ENCODE results near the gene BSN. TPM values are rescaled to one million over a fixed set of nuclear protein-coding genes. Genes with fewer than 3 reads are reported as not detected.

The BSN gene
- total RNA-seq, 2 experiments from 2014 or later = 0.08 to 0.11 TPM

- Mint-ChIP-seq H3K27ac (no peak overlapping the region), H3K4me3 (no peak overlapping the region), H3K4me1 (ENCODE audit: low read depth) (no peaks in the 10 kb centered on the region), H3K27me3 (peaks cover 52% of the 10 kb centered on the region), H3K9me3 (no peaks in the 10 kb centered on the region), H3K36me3 (ENCODE audit: low read depth) (no peaks in the 10 kb centered on the region)
- no peak overlapping the region for H3K27ac ChIP-seq (ENCODE audit: low read depth in 1 of 2, low read length in 2 of 2)
- TF ChIP-seq, protein P1, sequence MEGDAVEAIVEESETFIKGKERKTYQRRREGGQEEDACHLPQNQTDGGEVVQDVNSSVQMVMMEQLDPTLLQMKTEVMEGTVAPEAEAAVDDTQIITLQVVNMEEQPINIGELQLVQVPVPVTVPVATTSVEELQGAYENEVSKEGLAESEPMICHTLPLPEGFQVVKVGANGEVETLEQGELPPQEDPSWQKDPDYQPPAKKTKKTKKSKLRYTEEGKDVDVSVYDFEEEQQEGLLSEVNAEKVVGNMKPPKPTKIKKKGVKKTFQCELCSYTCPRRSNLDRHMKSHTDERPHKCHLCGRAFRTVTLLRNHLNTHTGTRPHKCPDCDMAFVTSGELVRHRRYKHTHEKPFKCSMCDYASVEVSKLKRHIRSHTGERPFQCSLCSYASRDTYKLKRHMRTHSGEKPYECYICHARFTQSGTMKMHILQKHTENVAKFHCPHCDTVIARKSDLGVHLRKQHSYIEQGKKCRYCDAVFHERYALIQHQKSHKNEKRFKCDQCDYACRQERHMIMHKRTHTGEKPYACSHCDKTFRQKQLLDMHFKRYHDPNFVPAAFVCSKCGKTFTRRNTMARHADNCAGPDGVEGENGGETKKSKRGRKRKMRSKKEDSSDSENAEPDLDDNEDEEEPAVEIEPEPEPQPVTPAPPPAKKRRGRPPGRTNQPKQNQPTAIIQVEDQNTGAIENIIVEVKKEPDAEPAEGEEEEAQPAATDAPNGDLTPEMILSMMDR (IDR thresholded peaks at IDR 0.05) = no peak
- intact Hi-C loops (cut with DNase I, micrococcal nuclease) = no loop called here
- DNase-seq (no peak), ATAC-seq (ENCODE audit: poor library complexity) (no peak)
- ChIA-PET POLR2A (no interaction called here), CTCF (interaction anchor here (0.7 kb wide), 1 partner anchor 23 kb away, joined by 4 read pairs; no protein-coding TSS in a partner anchor)
- H3K9me3 ChIP-seq (ENCODE audit: control insufficient read depth in 1 of 2, insufficient read depth in 1 of 2, low read length in 2 of 2) = no peaks in the 10 kb centered on the region
- H3K27me3 ChIP-seq (ENCODE audit: control insufficient read depth in 1 of 2, insufficient read depth in 2 of 2, low read length in 2 of 2) = peaks cover 10 to 17% of the 10 kb centered on the region in 2 experiments
- no peak overlapping the region for H3K4me3 ChIP-seq (ENCODE audit: low read length)
- no peaks in the 10 kb centered on the region for H3K4me1 ChIP-seq (ENCODE audit: insufficient read depth, low read length)
- H3K36me3 ChIP-seq (ENCODE audit: insufficient read depth, low read length) = no peaks in the 10 kb centered on the region
These were observed 8.8 kb downstream of the BSN start for GRCh38 chr3:49563040-49563578.

GRCh38 chr3:49563766-49564165 lies 9.5 kb downstream of the BSN start:
- Mint-ChIP-seq H3K9me3 (no peaks in the 10 kb centered on the region), H3K36me3 (ENCODE audit: low read depth) (no peaks in the 10 kb centered on the region), H3K4me1 (ENCODE audit: low read depth) (no peaks in the 10 kb centered on the region), H3K27ac (no peak overlapping the region), H3K27me3 (peaks cover 45% of the 10 kb centered on the region), H3K4me3 (no peak overlapping the region)
- ChIA-PET CTCF (no interaction called here), POLR2A (no interaction called here)
- H3K4me3 ChIP-seq (ENCODE audit: low read length) = no peak overlapping the region
- peaks cover 10 to 16% of the 10 kb centered on the region in 2 experiments for H3K27me3 ChIP-seq (ENCODE audit: control insufficient read depth in 1 of 2, insufficient read depth in 2 of 2, low read length in 2 of 2)
- H3K9me3 ChIP-seq (ENCODE audit: control insufficient read depth in 1 of 2, insufficient read depth in 1 of 2, low read length in 2 of 2) = no peaks in the 10 kb centered on the region
- no peak for ATAC-seq (ENCODE audit: poor library complexity)
- no peaks in the 10 kb centered on the region for H3K36me3 ChIP-seq (ENCODE audit: insufficient read depth, low read length)
- no peak overlapping the region for H3K27ac ChIP-seq (ENCODE audit: low read depth in 1 of 2, low read length in 2 of 2)
- DNase-seq = no peak
- intact Hi-C loops (cut with DNase I, micrococcal nuclease) = no loop called here
- no peaks in the 10 kb centered on the region for H3K4me1 ChIP-seq (ENCODE audit: insufficient read depth, low read length)
- TF ChIP-seq, protein P1 (IDR thresholded peaks at IDR 0.05) = no peak

- no peak overlapping the region for H3K27ac ChIP-seq (ENCODE audit: low read depth in 1 of 2, low read length in 2 of 2)
- no peaks in the 10 kb centered on the region for H3K9me3 Mint-ChIP-seq
- H3K36me3 ChIP-seq (ENCODE audit: insufficient read depth, low read length) = no peaks in the 10 kb centered on the region
- H3K4me3 Mint-ChIP-seq = no peak overlapping the region
- H3K27me3 ChIP-seq (ENCODE audit: control insufficient read depth in 1 of 2, insufficient read depth in 2 of 2, low read length in 2 of 2) = peaks cover 0 to 3% of the 10 kb centered on the region in 2 experiments
- TF ChIP-seq, protein P1 (IDR thresholded peaks at IDR 0.05) = no peak
- H3K4me1 ChIP-seq (ENCODE audit: insufficient read depth, low read length) = no peaks in the 10 kb centered on the region
- no peak overlapping the region for H3K4me3 ChIP-seq (ENCODE audit: low read length)
- DNase-seq (no peak), ATAC-seq (ENCODE audit: poor library complexity) (no peak)
- ChIA-PET CTCF (interaction anchor here (0.7 to 1.5 kb wide), 2 partner anchors 21 to 26 kb away, joined by 3 read pairs; no protein-coding TSS in a partner anchor), POLR2A (no interaction called here)
- no peaks in the 10 kb centered on the region for H3K4me1 Mint-ChIP-seq (ENCODE audit: low read depth)
- no peak overlapping the region for H3K27ac Mint-ChIP-seq
- peaks cover 27% of the 10 kb centered on the region for H3K27me3 Mint-ChIP-seq
- no peaks in the 10 kb centered on the region for H3K9me3 ChIP-seq (ENCODE audit: control insufficient read depth in 1 of 2, insufficient read depth in 1 of 2, low read length in 2 of 2)
- H3K36me3 Mint-ChIP-seq (ENCODE audit: low read depth) = no peaks in the 10 kb centered on the region
- intact Hi-C loops (cut with DNase I, micrococcal nuclease) = no loop called here
These were observed 12.0 kb downstream of the BSN start for GRCh38 chr3:49566312-49566711.

Data from CD4-positive, alpha-beta T cell (primary cell).